NB4 (cell line): Measurements from ENCODE around the gene C13orf46.

Experiments
- MYC ChIP-seq: IDR thresholded peaks from 2 replicates; pipeline ENCODE4 v1.6.1; 2011; ENCODE audit warnings: low read depth, low read length
- POLR2A ChIP-seq: IDR thresholded peaks from 2 replicates; pipeline ENCODE4 v1.6.1; 2011; ENCODE audit warnings: mild to moderate bottlenecking; ENCODE audit not compliant: insufficient read length; ENCODE audit errors: extremely low read depth
- TF ChIP-seq, protein P1 (sequence below): IDR thresholded peaks from one replicate; pipeline ENCODE4 v1.5.1; 2012; ENCODE audit warnings: low read depth, low read length

GRCh38 chr13:113918580-113918979, 55.3 kb downstream of the C13orf46 start:
- TF ChIP-seq, protein P1, sequence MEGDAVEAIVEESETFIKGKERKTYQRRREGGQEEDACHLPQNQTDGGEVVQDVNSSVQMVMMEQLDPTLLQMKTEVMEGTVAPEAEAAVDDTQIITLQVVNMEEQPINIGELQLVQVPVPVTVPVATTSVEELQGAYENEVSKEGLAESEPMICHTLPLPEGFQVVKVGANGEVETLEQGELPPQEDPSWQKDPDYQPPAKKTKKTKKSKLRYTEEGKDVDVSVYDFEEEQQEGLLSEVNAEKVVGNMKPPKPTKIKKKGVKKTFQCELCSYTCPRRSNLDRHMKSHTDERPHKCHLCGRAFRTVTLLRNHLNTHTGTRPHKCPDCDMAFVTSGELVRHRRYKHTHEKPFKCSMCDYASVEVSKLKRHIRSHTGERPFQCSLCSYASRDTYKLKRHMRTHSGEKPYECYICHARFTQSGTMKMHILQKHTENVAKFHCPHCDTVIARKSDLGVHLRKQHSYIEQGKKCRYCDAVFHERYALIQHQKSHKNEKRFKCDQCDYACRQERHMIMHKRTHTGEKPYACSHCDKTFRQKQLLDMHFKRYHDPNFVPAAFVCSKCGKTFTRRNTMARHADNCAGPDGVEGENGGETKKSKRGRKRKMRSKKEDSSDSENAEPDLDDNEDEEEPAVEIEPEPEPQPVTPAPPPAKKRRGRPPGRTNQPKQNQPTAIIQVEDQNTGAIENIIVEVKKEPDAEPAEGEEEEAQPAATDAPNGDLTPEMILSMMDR, result no peak
- TF ChIP-seq MYC, result no peak
- no peak for TF ChIP-seq POLR2A
